Measurements from ENCODE around the gene EPN2. TPM values are rescaled to one million over a fixed set of nuclear protein-coding genes. Genes with fewer than 3 reads are reported as not detected.

EPN2 gene
- total and polyA plus RNA-seq, 10 of the 15 experiments (the other 5 are each of a cell fraction or from before 2014, with no cell fraction given), result 0.26 to 8.4 (median 4.7) TPM

GRCh38 chr17:19318611-19319010, 81.4 kb downstream of the EPN2 start:
- DNase-seq (ENCODE audit: low read depth, low spot score), result no peak
- no peaks in the 10 kb centered on the region for H3K9me3 ChIP-seq (replicated peaks; ENCODE audit: control insufficient read depth, insufficient read depth, low read length)
- TF ChIP-seq ZBTB33 (IDR thresholded peaks at IDR 0.05), result no peak
- TF ChIP-seq ESRRA (IDR thresholded peaks at IDR 0.05; ENCODE audit: low read length), result no peak
- TF ChIP-seq MTA3 (IDR thresholded peaks at IDR 0.05; ENCODE audit: borderline replicate concordance, low read length), result no peak
- TF ChIP-seq SMC3 (IDR thresholded peaks at IDR 0.05; ENCODE audit: borderline replicate concordance, low read length), result no peak
- no peak for TF ChIP-seq NRF1 (conservative IDR thresholded peaks at IDR 0.05; ENCODE audit: low read depth, low read length)
- TF ChIP-seq PKNOX1 (IDR thresholded peaks at IDR 0.05), result no peak
- no peak for TF ChIP-seq ZNF622 (IDR thresholded peaks at IDR 0.05)
- TF ChIP-seq ZZZ3 (IDR thresholded peaks at IDR 0.05; ENCODE audit: control insufficient read depth, insufficient read length, low read depth), result no peak
- TF ChIP-seq MAX (IDR thresholded peaks at IDR 0.05; ENCODE audit: low read depth, low read length), result no peak
- no peak for TF ChIP-seq NBN (IDR thresholded peaks at IDR 0.05)
- no peak for TF ChIP-seq ZNF217 (IDR thresholded peaks at IDR 0.05)
- no peak for TF ChIP-seq ZBTB4 (CRISPR knock-in tag; IDR thresholded peaks at IDR 0.05)
- H2AFZ ChIP-seq (ENCODE audit: control insufficient read depth, low read depth, low read length), result no peak overlapping the region
- in situ Hi-C loops (cut with MboI), result no loop called here
- WGBS (ENCODE audit: insufficient coverage, insufficient replicate concordance, low lambda C conversion rate, missing lambda C conversion rate), result 39% methylated on average over 6 of the region's 6 CpGs
- BruUV-seq (replicated peaks), result no TSS peak
- ChIA-PET POLR2A (no interaction called here), RAD21 (ENCODE audit: unreplicated experiment) (no interaction called here), SMC1A (ENCODE audit: uncharacterized antibody, unreplicated experiment) (interaction anchor here (1.2 kb wide), 1 partner anchor 13 kb away, joined by 3 read pairs; no protein-coding TSS in a partner anchor), CTCF (interaction anchor here (1.5 kb wide), 1 partner anchor 19 kb away, joined by 5 read pairs; no protein-coding TSS in a partner anchor)
- no peaks in the 10 kb centered on the region for H4K20me1 ChIP-seq (ENCODE audit: control insufficient read depth, insufficient read depth)
- intact Hi-C loops (cut with micrococcal nuclease; ENCODE audit: unreplicated experiment), result no loop called here
- H3K27me3 ChIP-seq (replicated peaks in 1 of 2; ENCODE audit: control insufficient read depth in 2 of 2, insufficient read depth in 2 of 2, low read length in 1 of 2), result no peaks in the 10 kb centered on the region
- H3K9ac ChIP-seq (ENCODE audit: control insufficient read depth, insufficient read depth, low read length), result no peak overlapping the region
- H3K4me2 ChIP-seq (ENCODE audit: control insufficient read depth, insufficient read depth), result no peak overlapping the region
- ATAC-seq, result no peak
- no peaks in the 10 kb centered on the region for H3K79me2 ChIP-seq (ENCODE audit: control insufficient read depth, insufficient read depth, low read length)
- H3K27ac ChIP-seq (ENCODE audit: control insufficient read depth, insufficient read depth), result no peak overlapping the region
- no peak overlapping the region for H3K4me3 ChIP-seq
- FAIRE-seq, result no peak
- H3K36me3 ChIP-seq (ENCODE audit: control insufficient read depth in 2 of 2, insufficient read depth in 2 of 2, low read length in 1 of 2), result no peaks in the 10 kb centered on the region
- H3K4me1 ChIP-seq (ENCODE audit: control insufficient read depth, insufficient read depth, low read length), result no peaks in the 10 kb centered on the region

All from GM12878 (cell line).